SK-N-SH (cell line): ENCODE measurements around the gene RNASE3. TPM values are rescaled to one million over a fixed set of nuclear protein-coding genes. Genes with fewer than 3 reads are reported as not detected.
"Not testable (repeated sequence)": the region's sequence is repeated elsewhere in the genome, so short reads cannot be mapped to it uniquely, and the experiment has no call there.

Source experiments
- CTCF ChIA-PET: fragments of 300-600, 350-600 bp; formaldehyde crosslinking; extraction: SDS; loops from one replicate; lab custom pipeline; 2021; lab: Yijun Ruan, JAX
- POLR2A ChIA-PET: fragments of 350-600 bp; sonication (Branson Sonifier 250); formaldehyde crosslinking; extraction: SDS; loops from one replicate; lab custom pipeline; 2020; ENCODE audit warnings: antibody characterized with exemption, inconsistent platforms; lab: Yijun Ruan, JAX
- DNase-seq: peaks from one replicate; pipeline ENCODE4 v3.0.0; 2012
- H2AFZ ChIP-seq: fragments of 200-600 bp; sonication (generic); 2 replicates; pipeline ENCODE4 v1.8.1; 2016; ENCODE audit warnings: antibody characterized with exemption, mild to moderate bottlenecking, low read depth
- H3F3A ChIP-seq: fragments of 200-600 bp; sonication (generic); replicated peaks from 2 replicates; pipeline ENCODE3; 2016; ENCODE audit warnings: antibody characterized with exemption, mild to moderate bottlenecking; ENCODE audit not compliant: insufficient read depth
- H3K27ac ChIP-seq, 2 experiments: fragments of 200-500 bp in 1 of 2; fragments of 200-600 bp in 1 of 2; sonication (Bioruptor generic) in 1 of 2; sonication (generic), shearing (Covaris generic) in 1 of 2; 2 replicates each; pipeline versions ENCODE4 v1.5.1 to v1.6.1; 2014 to 2016; ENCODE audit warnings: low read depth in 2 of 2, inconsistent platforms in 1 of 2, low read length in 1 of 2, mild to moderate bottlenecking in 1 of 2, mixed read lengths in 1 of 2
- H3K27me3 ChIP-seq: fragments of 200-600 bp; sonication (generic), shearing (Covaris generic); 2 replicates; pipeline ENCODE4 v1.6.1; 2016; ENCODE audit warnings: mixed run types; ENCODE audit not compliant: insufficient read depth
- H3K36me3 ChIP-seq, 2 experiments: fragments of 200-500 bp in 1 of 2; fragments of 200-600 bp in 1 of 2; sonication (Bioruptor generic) in 1 of 2; sonication (generic) in 1 of 2; replicated peaks in 1 of 2; 2 replicates each; pipeline versions ENCODE3 to v1.5.1; 2014 to 2016; ENCODE audit warnings: low read length in 1 of 2, mild to moderate bottlenecking in 1 of 2; ENCODE audit not compliant: insufficient read depth in 2 of 2, control insufficient read depth in 1 of 2
- H3K4me1 ChIP-seq, 2 experiments: fragments of 200-500 bp in 1 of 2; fragments of 200-600 bp in 1 of 2; sonication (Bioruptor generic) in 1 of 2; sonication (generic), shearing (Covaris generic) in 1 of 2; 2 replicates each; pipeline versions ENCODE4 v1.5.1 to v1.6.1; 2014 to 2016; ENCODE audit warnings: low read depth in 1 of 2, low read length in 1 of 2, mixed run types in 1 of 2; ENCODE audit not compliant: insufficient read depth in 2 of 2, control insufficient read depth in 1 of 2
- H3K4me2 ChIP-seq: fragments of 200-600 bp; sonication (generic), shearing (Covaris generic); 2 replicates; pipeline ENCODE4 v1.6.1; 2017; ENCODE audit warnings: mixed run types
- H3K4me3 ChIP-seq, 2 experiments: fragments of 200-500 bp in 1 of 2; fragments of 200-600 bp in 1 of 2; sonication (Bioruptor generic) in 1 of 2; sonication (generic), shearing (Covaris generic) in 1 of 2; 2 replicates each; pipeline versions ENCODE4 v1.5.1 to v1.8.1; 2014 to 2016; ENCODE audit warnings: low read depth in 2 of 2, inconsistent platforms in 1 of 2, low read length in 1 of 2, mild to moderate bottlenecking in 1 of 2, mixed read lengths in 1 of 2, moderate library complexity in 1 of 2
- H3K79me2 ChIP-seq: fragments of 200-600 bp; sonication (generic); 2 replicates; pipeline ENCODE4 v1.8.1; 2017; ENCODE audit warnings: mild to moderate bottlenecking; ENCODE audit not compliant: insufficient read depth
- H3K9ac ChIP-seq: fragments of 200-600 bp; sonication (generic); 2 replicates; pipeline ENCODE4 v1.6.1; 2017; ENCODE audit warnings: mixed run types
- H3K9me2 ChIP-seq: fragments of 200-600 bp; sonication (generic); 2 replicates; pipeline ENCODE4 v1.6.1; 2017; ENCODE audit warnings: mixed run types
- H3K9me3 ChIP-seq: fragments of 200-600 bp; sonication (generic); 2 replicates; pipeline ENCODE4 v1.6.1; 2017; ENCODE audit warnings: mixed run types, mild to moderate bottlenecking, moderate library complexity
- H4K20me1 ChIP-seq: fragments of 200-600 bp; sonication (generic); 2 replicates; pipeline ENCODE4 v1.6.1; 2017; ENCODE audit warnings: mild to moderate bottlenecking, mixed run types; ENCODE audit not compliant: insufficient read depth
- WGBS: methylation state at CpG from one replicate; pipeline ENCODE4 v1.1.6; 2017; ENCODE audit warnings: low lambda C conversion rate; 5-methylcytosine and 5-hydroxymethylcytosine counted together
- polyA plus RNA-seq, 3 experiments: library from polyadenylated mRNA; depleted of rRNA; stranded (reverse); fragments of >200 nt; gene quantifications; 2 replicates each; pipeline ENCODE4 v1.2.3, GENCODE V29; 2012

Gene RNASE3
- polyA plus RNA-seq, 1 of the 3 experiments (the other 2 are of a cell fraction) = not detected

GRCh38 chr14:20881229-20881628 lies 10.0 kb upstream of the RNASE3 start:
- H3K27me3 ChIP-seq, DNase-seq, H3K27ac ChIP-seq, H3K9me3 ChIP-seq, H3K9ac ChIP-seq, H4K20me1 ChIP-seq, H3K4me3 ChIP-seq, H3K4me1 ChIP-seq, H3F3A ChIP-seq, H3K4me2 ChIP-seq, H3K36me3 ChIP-seq, H2AFZ ChIP-seq, H3K79me2 ChIP-seq, H3K9me2 ChIP-seq, POLR2A ChIA-PET: not testable (repeated sequence)
- CTCF ChIA-PET = interaction anchor here (0.6 to 1.8 kb wide), 2 partner anchors 23 to 27 kb away, joined by 3 to 6 read pairs; no protein-coding TSS in a partner anchor
- 9% methylated on average over 5 of the region's 5 CpGs for WGBS

GRCh38 chr14:20882787-20883186 lies 8.4 kb upstream of the RNASE3 start:
- H3K27me3 ChIP-seq, H3F3A ChIP-seq, H3K9me2 ChIP-seq, H3K9me3 ChIP-seq, CTCF ChIA-PET, H3K4me1 ChIP-seq, POLR2A ChIA-PET, H2AFZ ChIP-seq, H3K4me2 ChIP-seq, H3K36me3 ChIP-seq, H3K9ac ChIP-seq, DNase-seq, H4K20me1 ChIP-seq, H3K79me2 ChIP-seq, H3K27ac ChIP-seq, H3K4me3 ChIP-seq: not testable (repeated sequence)
- WGBS = no CpG with 5 or more reads among the region's 10 CpGs

GRCh38 chr14:20888411-20888810 lies 2.8 kb upstream of the RNASE3 start:
- 3% methylated on average over 5 of the region's 5 CpGs for WGBS
- H3K4me3 ChIP-seq, H3K9me2 ChIP-seq, H4K20me1 ChIP-seq, H3K4me1 ChIP-seq, H3K36me3 ChIP-seq, H3F3A ChIP-seq, H3K4me2 ChIP-seq, DNase-seq, H3K27ac ChIP-seq, H3K9ac ChIP-seq, H3K9me3 ChIP-seq, H2AFZ ChIP-seq, CTCF ChIA-PET, POLR2A ChIA-PET, H3K79me2 ChIP-seq: not testable (repeated sequence)
- peaks cover 17% of the 10 kb centered on the region for H3K27me3 ChIP-seq

GRCh38 chr14:20895322-20895721 lies 4.1 kb downstream of the RNASE3 start:
- POLR2A ChIA-PET, CTCF ChIA-PET, H3K79me2 ChIP-seq, H3F3A ChIP-seq, H3K9me2 ChIP-seq, H3K9ac ChIP-seq, H3K36me3 ChIP-seq, H3K27ac ChIP-seq, H3K4me1 ChIP-seq, H4K20me1 ChIP-seq, H3K9me3 ChIP-seq, H2AFZ ChIP-seq, H3K4me3 ChIP-seq, H3K4me2 ChIP-seq, DNase-seq: not testable (repeated sequence)
- WGBS = 0% methylated on average over 1 of the region's 1 CpG
- H3K27me3 ChIP-seq = peaks cover 12% of the 10 kb centered on the region
